ENCODE data around the gene MEOX1.
A peak's percentile ranks its signal among the peaks of the same experiment; 100 is the strongest.
"Not testable (repeated sequence)": the region's sequence is repeated elsewhere in the genome, so short reads cannot be mapped to it uniquely, and the experiment has no call there.

MEOX1 gene

DNA sequence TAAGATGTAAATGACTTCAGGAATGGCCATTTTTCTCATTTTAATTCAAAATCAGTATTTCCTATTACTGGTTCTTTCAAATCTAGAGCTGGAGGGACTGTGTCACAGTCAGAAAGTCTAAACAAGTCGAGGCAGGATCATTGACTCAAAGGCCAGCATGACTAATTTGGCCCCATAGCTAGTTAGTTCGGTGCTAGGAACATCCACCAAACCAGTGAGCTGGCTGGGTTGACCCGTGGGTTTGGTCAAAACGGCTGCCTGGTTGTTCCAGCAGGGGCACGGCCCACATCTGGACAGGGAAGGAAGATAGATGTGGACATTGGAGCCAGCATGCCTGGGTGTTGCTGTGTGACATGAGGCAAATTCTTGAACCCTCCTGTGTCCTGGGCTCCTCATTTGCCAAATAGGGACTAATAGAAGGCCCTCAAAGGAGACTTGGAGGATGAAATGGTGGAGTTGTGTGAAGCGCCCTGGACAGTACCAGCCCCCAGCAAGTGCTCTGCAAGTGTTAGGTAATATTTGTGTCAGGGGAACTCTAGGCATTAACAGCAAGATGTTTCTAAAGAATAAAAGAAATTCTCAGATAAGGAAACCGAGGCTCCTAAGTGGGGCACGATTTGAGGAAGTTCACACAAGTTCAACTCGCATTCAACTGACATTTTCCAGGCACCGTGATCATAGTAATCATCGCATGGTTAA lies 46.2 kb downstream of the MEOX1 start:
- peak in 1 of 3 donors; percentile 35 for DNase-seq

DNA sequence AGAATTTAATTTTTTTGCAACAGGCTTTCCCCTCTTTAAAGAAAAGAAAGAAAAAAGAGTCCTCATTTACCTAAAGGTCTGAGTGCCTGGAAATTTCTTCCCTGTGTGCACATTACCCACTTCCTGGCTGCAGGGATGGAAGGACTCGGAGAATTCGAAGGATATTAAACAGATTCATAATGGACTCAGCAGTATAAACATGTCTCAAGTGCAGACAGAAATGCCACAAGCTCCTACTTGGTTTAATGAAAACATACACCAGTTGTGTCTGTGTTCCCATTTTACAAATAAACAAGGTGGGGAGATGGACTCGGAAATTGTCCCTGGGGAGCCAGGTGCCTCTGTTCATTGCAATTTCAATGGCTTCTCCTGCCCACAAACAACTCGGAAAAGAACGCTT lies 47.2 kb downstream of the MEOX1 start:
- no peak for DNase-seq

DNA sequence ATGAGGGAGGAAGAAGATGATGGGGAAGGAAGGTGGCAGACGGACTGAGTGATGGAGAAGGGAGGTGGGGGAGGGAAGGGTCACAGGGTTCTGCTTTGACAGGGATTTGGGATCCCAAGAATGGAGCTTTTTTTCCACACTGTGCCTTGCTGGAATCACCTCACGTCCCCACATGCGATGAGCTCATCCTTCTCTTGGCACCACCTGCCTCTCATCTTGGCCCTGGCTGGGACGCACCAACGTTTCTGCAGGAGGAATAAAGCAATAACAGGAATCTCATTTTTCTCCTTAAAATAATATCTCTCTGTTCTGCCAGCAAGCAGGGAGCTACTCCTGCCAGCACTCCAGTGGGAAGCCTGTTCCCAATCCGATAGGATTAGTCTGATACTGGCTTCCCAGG lies 47.8 kb downstream of the MEOX1 start:
- no peak for DNase-seq

DNA sequence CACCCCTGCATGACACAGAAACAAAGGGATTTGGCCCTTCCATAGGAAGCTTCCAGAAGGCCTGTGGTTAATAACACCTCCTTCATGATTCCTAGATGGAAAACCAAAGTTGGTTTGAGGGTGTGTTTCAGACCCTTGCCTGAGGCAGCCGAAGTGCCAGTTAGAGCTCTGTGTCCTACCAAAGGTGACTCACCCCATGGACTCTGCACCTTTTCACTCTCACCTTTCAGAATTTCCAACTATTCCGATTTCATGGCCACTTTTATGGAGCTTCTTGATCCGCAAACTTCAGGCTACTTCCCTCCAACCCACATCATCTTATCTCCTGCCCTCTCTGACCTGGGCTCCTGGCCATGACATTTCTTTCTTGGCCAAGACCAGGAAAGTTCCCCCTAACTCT lies 49.2 kb downstream of the MEOX1 start:
- no peak for DNase-seq

DNA sequence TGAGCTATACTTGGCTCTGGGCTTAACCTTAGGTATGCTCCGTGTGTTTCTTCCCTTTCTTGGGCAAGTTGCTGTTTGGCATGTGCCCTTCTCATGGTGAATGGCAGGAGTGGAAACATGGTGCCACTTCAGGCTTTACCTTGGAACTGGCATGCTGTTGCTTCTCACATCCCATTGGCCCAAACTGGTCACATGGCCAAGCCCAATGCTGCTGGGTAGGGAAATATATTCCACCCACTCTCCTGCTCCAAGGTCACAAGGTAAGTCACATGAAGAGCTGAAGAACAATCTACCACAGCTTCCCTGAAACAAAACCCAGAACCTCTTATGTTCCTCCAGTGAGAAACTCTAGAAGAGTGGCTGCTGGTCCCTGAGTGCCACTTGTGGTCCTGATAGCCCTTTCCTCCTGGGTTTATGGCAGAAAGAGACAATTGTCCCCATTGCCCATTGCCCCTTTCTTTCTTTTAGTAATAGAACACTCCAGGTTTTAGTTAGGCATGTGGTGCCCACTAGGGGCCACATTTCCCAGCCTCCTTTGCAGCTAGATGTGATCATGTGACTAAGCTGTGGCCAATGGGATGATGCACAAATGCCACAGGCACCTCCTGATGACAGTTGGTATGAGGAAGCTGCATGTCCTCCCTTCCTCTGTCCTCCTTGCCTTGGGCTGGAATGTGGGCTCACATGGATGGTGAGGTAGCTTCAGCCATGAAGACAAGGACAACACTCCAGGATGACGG lies 50.3 kb downstream of the MEOX1 start:
- no peak for DNase-seq

DNA sequence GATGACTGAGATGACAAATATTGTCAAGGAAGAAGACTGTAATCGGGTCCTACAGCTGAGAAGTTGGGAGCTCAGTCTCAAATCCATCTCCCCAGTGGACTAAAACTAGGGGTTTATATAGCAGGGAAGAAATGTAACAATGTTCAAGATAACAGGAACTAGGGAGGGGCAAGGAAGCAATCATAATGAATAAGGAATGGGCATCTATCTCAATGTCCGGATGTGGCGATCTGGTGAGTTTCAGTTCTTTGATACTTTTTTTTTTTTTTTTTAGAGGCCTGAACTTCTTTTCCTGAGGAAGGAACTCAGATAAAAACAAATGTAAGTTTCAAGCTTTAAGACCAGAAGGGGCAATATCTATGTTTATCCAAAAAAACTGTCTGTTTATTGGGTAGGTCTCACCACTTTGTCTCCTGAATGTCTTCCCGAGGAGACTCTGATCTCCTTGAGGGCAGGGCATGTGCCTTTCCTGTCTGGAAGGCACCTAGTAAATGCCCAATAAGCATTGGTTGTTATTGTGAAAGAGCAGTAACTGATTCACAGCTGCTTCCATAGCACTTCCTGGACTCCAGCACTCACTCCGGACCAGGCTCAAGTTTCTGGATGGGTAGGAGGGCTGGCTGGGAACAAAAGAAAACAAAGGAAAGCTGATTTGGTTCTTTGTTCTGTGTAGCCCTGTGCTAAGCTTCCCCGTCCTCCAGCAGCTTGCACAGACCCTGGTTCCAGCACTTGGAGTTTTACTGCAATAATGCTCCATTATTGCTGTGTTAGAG lies 51.9 kb downstream of the MEOX1 start:
- DNase-seq: no peak

DNA sequence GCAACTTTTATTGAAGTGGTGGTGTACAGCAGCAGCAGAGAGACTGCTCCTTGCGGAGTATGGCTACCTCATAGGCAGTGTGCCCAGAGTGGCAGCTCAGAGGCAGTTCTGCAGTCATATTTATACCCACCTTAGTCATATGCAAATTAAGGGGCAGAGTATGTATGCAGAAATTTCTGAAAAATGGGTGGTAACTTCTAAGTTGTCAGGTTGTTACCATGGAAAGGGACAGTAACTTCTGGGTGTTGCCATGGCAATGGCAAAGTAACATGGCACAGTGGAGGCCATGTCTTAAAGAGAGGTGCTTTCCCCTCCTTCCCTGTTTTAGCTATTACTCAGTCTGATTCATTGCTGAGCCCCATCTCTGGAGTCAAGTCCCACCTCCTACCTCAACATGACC lies 53.4 kb downstream of the MEOX1 start:
- peak; percentile 75 to 90 (median 77) for DNase-seq

DNA sequence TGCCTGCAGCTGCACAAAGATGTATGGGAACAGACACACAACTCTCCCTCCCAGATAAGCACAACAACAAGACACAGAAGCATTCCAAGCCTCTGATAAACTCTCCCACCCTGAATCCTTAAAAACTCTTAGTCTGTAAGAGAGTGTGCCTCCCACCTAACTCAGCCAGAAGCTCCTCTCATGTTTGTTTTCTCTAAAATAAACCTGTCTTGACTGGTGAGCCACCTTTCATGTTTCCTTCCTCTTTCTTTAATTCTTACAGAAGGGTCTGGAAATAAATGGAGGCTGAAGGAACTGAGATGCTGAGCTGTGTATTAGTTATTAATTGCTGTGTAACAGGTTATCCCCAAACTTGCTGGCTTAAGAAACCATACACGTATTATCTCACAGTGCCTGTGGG lies 57.2 kb downstream of the MEOX1 start:
- DNase-seq: no peak

DNA sequence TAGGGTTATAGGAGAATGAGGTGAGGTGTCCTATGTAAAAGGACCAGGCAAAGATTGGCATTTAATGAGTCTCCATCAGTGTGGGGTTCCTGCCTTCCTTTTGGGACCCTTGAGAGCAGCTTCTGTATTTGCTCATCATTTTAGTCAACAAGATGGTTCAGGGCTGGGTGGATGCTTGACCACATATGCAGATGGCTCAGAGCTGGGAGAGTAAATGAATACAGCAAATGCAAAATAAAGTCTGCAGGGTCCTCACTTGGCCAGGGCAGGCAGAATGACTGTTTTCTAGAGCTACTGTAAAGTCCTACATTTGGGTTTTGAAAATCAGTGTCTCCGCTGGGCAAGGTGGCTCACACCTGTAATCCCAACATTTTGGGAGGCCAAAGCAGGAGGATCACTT lies 58.4 kb downstream of the MEOX1 start:
- DNase-seq: no peak

DNA sequence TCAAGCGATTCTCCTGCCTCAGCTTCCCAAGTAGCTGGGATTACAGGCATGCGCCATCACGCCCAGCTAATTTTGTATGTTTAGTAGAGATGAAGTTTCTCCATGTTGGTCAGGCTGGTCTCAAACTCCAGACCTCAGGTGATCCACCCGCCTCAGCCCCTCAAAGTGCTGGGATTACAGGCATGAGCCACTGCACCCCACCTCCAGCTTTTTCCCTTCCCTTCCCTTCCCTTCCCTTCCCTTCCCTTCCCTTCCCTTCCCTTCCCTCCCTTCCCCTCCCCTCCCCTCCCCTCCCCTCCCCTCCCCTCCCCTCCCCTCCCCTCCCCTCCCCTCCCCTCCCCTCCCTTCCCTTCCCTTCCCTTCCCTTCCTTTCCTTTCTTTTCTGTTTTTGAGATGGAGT lies 59.2 kb downstream of the MEOX1 start:
- not testable (repeated sequence) for DNase-seq

DNA sequence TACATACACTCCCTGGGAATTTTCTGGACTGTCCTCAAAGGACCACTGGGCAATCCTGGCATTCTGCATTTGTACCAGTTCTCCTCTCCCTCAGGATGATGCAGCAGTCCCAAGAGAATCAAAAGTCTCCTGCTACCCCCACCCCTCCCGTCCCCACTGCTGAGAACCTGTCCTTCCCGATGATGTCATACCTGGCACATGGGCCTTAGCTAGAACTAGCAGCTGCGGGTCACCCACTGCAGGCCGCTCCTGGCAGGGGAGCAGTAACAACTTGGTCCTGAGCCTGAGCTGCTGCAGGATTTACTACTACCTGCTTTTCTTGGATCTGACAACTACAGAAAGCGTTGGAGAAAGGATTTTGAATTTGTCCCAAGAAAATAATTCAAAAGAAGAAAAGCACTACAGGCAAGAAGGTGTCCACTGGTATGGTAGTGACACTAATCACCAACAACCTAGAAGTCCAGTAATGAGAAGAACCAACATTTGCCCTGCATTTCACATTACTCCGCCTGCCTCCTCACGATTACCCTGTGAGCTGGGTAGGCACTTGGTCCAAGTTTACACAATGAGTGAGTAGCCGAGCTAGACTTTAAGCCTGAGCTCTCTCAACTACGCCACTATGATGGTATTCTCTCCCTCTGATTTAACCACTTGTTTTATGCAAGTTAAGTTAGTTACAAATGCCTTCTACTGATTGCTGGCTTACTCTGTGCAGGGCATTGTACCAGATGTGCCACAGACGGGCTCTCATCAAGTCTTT lies 60.3 kb downstream of the MEOX1 start:
- DNase-seq: no peak

DNA sequence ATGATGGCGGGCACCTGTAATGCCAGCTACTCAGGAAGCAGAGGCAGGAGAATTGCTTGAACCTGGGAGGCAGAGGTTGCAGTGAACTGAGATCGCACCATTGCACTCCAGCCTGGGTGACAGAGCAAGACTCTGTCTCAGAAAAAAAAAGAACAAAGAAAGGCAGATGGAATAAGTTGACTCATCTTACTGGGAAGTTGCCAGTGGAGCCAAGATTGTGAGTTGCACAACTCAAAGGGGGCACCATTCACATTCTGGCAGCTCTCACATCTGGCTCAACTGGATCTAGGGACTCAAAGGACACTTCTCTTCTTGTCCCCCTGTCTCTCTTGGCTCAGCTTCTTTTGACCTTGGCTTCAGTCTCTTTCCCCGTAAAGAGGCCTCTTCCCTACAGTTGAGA lies 61.9 kb downstream of the MEOX1 start:
- DNase-seq: peak; percentile 66 to 78 (median 70)

DNA sequence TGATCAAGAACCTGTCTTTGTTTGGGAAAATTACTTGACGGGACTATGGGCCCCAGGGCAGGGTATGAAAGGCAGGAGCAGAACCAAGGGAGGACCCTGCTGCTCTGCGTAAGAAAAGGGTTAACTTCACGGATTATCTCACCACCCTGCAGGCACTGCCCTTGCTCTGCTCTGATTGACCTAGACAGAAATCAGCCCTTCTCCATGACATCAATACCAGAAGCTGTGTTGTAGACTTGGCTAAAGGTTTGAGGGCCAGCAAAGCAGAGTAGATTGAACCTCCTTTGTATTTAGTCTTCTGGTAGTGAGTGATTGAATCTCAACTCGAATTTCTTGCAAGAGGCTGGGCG lies 62.7 kb downstream of the MEOX1 start:
- no peak for DNase-seq

DNA sequence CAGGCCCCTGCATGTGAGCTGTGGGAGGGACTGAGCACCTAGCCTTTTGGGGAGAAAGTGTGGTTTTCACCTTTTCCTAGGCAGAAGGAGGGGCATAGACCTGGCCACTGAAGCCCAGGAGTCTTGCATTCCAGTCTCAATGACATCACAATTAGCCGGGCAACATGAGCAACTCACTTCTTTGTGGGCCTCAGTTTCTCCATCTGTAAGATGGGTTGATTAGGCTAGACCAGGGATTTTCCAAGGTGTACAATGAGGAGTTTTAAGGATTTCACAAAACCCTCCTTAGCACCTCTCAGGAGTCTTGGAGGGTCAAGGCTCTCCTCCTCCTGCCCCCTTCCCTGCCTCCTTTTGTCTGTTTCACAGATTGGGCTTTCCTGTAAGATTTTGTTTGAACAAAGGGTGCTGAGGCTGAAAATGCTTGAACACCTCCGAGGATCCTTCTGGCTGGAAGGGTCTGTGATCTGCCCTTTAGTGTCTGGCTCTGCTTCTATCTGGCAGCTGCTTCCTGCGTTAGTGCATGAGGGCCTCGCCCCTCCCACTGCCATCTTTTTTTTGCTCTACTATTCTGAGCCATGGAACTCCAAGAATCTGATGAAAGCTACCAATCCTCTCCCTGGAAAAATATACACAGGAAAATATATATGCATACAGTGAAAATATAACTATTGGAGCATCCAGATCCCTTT lies 63.2 kb downstream of the MEOX1 start:
- no peak for DNase-seq

DNA sequence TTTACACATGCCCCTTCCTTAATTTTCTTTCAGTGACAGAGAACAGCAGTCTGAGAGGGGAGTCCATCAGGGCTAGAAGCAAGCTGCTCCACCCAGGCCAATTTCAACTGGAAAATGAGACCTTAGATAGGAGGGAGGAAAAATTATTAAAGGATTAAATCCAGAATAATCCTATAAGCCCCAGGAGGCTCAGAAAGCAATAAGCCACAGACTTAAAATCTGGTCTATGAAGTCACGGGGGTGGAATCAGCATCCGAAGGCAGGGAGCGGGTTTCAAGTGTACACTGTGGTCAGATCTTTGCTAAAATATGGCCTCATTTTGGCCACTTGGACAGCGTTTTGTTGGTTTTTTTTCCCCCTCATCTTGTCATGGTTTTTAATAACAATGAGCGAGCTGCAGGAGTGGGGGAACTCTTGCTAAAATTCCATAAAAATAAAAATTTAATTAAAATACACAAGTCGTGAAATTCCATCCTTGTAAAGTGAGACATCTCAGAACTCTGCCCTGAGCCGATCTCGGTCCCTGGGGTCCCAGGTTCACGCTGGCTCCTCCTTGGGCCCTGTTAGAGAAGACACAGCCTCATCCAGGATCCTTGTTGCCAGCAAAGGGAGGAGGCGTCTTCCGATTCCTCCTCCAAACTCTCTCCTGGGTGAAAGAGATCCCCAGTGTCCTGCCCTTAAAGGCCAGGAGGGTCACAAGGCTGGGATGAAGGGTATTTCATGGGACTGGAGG lies 63.9 kb downstream of the MEOX1 start:
- DNase-seq: no peak

DNA sequence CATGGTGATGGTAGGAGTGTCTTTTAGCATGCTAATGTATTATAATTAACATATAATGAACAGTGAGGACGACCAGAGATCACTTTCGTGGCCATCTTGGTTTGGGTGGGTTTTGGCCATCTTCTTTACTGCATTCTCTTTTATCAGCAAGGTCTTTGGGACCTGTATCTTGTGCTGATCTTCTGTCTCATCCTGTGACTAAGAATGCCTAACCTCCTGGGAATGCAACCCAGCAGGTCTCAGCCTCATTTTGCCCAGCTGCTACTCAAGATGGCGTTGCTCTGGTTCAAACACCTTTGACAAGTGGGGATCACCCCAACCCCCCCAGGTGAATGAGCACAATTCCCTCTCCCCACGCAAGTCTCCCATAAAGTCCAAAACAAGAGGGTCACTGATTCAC lies 66.3 kb downstream of the MEOX1 start:
- DNase-seq: no peak

DNA sequence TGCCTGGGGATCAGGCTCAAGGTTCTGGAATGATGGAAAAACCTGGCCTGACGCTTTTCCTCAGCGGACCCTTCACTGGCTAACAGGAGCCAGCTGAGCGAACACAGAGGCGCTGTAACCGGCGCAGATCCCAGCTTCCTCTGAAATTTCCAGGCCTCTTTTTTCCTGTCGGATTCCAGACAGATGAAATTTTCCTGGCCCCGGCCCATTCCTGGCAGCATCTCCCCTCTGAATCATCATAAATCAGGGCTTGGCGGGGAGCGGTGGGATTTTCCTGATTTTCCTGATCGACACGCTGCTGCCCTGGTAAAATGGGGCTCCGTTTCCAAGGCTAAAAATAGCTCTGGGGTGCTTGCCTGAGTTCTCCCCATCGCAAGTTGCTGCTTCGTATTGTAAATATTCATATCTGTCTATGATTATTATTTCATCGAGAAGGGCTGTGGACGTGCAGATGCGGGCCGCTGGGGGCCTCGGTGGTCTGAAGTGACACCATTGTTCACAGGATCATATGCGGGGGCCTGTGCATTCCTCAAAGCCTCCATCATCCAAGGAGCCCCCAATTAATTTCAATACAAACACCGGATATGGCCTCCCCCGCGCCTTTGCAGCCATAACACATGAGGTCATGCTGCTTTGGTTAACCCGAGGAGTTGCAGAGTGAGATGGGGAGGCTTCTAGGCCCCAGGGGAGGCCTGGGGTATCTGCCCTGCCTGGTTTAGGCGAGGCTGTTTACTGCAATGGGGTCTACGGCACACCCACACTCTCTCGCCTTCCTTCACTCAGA lies 69.8 kb downstream of the MEOX1 start:
- DNase-seq: no peak

DNA sequence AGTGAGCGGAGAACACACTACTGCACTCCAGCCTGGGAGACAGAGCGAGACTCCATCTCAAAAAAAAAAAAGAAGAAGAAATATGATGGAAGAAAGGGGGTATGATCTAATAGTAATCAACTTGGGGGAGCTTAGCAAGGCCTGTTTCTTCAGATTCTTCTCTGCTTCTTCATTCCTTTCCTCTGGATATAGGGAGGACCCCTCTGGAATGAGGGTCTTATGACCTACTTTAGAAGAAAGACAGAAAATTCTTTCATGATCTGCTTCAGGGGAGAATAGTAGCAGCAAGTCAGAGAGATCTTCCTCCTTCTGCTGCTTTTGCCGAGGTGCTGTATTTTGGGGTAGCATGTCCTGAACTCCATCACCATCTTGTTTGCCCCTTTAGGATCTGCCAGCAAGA lies 70.7 kb downstream of the MEOX1 start:
- no peak for DNase-seq

Measured in suppressor macrophage treated with lipopolysaccharide for 1 hour (primary cell).